HS-5 (cell line): ENCODE measurements around the gene CSF2RB.
"Not testable (repeated sequence)": the region's sequence is repeated elsewhere in the genome, so short reads cannot be mapped to it uniquely, and the experiment has no call there.

Experiments
- DNase-seq: peaks from one replicate; pipeline ENCODE4 v3.0.0-alpha.2; 2012; ENCODE audit warnings: low read depth

Gene CSF2RB

GRCh38 chr22:36968249-36968964 lies 55.0 kb downstream of the CSF2RB start:
- DNase-seq = no peak

DNA sequence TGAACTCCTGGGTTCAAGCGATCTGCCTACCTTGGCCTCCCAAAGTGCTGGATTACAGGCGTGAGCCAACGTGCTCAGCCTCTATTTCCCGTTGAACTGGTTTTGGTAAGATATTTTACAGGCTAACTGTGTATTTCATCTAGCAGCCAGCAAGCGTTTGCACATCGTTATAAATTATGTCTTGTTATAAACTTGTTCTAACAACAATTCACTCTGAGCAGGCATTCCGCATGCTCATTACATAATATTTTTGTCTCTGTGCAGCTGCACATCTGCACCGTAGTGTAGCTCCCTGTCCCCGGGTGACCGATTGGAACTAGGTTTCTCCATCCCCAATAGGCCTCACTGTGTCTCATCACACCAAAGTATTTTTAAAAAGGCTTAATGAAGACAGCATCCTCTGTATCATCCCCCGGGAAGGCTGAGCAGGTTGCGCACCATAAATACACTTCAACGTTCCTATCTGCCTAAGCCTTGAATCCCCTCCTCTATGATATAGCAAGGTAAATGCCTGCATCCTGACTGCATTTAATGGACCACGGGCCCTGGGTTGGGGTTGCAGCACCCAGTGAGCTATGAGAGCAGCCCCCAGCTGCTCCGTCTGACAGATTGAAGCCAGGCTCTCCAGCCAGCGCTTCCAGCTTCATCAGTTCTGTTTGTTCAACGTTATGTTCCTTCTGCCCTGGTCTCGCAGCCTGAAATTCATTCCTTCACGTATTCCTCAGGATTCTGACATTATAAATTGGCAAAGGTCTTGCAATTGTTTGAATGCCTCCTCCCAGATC lies 58.1 kb downstream of the CSF2RB start:
- no peak for DNase-seq

DNA sequence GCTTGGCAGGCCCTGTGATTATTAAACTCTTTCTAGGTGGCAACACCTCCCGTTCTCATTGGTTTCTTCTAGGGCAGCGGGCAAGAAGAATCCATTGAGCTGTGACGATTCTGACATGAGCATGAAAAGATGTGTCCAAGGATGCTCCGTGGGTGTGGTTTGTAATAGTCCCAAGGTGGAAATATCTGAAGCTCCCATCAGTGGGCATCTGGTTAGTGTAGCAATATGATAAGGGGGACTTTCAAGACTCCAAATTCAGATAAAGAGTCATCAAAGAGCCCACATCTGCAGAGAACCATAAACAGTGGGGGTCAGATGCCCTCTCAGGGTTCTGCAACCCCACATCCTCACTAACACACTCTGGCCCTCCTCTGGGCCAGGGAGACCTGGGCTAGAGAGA lies 63.2 kb downstream of the CSF2RB start:
- DNase-seq = no peak

DNA sequence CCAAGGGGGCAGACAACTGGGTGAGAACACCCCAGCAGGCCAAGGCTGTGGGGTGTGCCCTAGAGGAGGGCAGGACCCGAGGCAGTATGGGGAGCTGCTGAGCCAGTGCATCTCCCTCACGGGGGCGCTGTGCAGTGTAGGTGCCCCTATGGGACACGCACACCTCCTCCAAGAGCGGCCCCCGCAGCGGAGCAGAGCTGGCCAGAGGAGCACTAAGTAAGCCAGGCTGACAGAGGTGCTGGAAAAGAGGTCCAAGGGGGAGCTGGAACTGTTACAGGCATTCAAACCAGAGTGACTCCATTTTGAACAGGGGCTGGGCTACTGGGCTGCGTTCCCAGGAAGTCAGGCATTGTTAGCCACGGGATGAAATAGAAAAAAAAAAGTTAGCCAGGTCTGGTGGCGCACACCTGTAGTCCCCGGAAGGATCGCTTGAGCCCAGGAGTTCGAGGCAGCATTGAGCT lies 64.0 kb downstream of the CSF2RB start:
- DNase-seq = peak; percentile 0

- DNase-seq = peak; percentile 42
Measured at GRCh38 chr22:36977947-36978660, 64.7 kb downstream of the CSF2RB start.

DNA sequence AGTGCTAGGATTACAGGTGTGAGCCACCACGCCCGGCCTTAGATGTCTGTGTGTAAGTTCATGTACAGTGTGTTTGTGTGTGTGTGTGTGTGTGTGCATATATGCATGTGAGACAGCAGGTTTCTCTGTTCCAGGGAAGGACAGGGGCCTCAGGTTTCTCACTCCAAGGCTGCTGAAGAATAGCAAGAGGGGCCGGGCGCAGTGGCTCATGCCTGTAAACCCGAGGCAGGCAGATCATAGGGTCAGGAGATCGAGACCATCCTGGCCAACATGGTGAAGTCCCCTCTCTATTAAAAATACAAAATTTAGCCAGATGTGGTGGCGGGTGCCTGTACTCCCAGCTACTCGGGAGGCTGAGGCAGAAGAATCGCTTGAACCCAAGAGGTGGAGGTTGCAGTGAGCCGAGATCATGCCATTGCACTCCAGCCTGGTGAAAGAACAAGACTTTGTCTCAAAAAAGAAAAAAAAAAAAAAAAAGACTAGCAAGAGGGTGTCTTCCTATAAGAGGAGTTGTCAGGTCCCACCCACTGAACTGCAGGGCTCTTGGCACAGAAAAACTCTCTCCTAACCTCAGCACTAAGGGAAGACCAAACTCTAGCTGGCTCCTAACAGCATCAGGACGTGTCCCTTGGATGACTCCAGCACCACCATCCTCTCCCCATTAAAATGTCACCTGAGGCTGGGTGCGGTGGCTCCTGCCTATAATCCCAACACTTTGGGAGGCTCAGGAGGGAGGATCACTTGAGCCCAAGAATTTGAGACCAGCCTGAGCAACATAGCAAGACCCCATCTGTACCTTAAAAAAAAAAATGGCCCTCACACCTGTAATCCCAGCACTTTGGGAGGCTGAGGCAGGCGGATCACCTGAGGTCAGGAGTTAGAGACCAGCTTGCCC lies 65.8 kb downstream of the CSF2RB start:
- DNase-seq = no peak

GRCh38 chr22:36981247-36981775 lies 67.9 kb downstream of the CSF2RB start:
- DNase-seq = no peak

DNA sequence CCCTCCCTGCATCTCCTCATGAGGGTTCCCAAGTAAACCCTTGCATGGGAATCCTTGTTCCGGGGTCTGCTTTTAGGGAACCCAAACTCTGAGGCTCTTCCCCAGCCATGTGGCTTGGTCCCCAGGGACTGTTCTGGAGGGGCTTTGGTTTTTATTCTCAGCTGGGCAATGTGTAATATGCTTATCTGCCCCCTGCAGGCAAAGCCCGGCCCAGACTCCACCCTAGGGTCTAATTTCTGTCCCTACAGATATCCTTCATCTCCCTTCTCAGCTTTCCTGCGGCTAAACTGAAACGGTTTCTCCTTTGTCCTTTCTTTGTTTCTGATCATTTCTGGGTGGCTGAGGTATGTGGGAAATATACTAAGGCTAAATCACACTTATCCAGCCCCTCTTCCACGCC lies 68.7 kb downstream of the CSF2RB start:
- DNase-seq = no peak

- no peak for DNase-seq
Measured at GRCh38 chr22:36985211-36985889, 71.9 kb downstream of the CSF2RB start.

GRCh38 chr22:36986242-36986821 lies 72.9 kb downstream of the CSF2RB start:
- DNase-seq = no peak

DNA sequence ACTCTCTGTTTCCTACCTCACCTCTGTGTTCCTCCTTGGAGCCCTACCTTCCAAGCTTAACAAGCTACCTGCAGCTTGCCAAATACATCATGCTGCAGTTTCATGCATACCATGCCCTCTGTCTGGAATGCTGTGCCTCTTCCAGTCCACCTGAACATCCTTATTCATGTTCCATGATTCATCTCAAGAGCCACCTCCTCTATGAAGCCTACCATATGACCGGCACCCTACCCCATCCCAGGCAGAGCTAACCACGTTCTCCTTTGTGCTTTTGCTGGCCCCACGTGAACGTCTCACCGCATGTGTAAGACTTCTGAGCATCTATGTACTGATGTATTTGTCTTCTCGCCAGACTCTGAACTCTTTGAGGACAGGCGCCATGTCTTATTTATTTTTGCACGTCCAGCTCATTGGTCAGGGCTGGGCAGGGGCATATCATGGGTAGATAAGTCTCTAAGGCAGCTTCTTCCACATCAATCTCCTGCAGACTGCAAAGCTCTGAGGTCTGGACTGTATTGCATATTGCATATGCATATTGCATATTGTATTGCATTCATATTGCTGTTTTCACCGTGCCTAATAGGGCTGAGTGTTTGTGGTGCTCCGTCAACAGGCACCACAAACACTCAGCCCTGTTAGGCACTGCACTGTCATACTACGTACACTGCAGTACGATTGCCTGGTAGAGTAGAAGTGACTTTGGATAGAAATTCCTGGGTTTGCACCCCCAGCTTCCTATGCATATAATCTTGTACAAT lies 74.8 kb downstream of the CSF2RB start:
- no peak for DNase-seq

- DNase-seq = not testable (repeated sequence)
Measured at GRCh38 chr22:36989012-36989411, 75.6 kb downstream of the CSF2RB start.
